K562 (cell line): Measurements from ENCODE around the gene BCL2L12. TPM values are rescaled to one million over a fixed set of nuclear protein-coding genes. Genes with fewer than 3 reads are reported as not detected.
A peak's percentile ranks its signal among the peaks of the same experiment; 100 is the strongest.

Experiments used
- EP400 ChIP-seq: fragments of 450-650 bp; IDR thresholded peaks from 2 replicates; pipeline ENCODE4 v1.6.1; 2017; ENCODE audit warnings: antibody characterized with exemption, mild to moderate bottlenecking, moderate library complexity
- ESRRA ChIP-seq: fragments of 450-650 bp; IDR thresholded peaks from 2 replicates; pipeline ENCODE4 v1.6.1; 2014; ENCODE audit warnings: low read depth, mild to moderate bottlenecking, moderate library complexity, borderline replicate concordance
- JUN ChIP-seq, 2 experiments: sonication (generic) in 1 of 2; formaldehyde crosslinking in 1 of 2; IDR thresholded peaks; 2 replicates each; pipeline versions ENCODE4 v1.6.1 to v1.8.0; 2012 to 2022; ENCODE audit warnings: borderline replicate concordance in 2 of 2, mild to moderate bottlenecking in 2 of 2, improper control_type of control experiment in 1 of 2, low read depth in 1 of 2, low read length in 1 of 2, missing genetic modification reagents in 1 of 2
- KLF16 ChIP-seq: IDR thresholded peaks from 2 replicates; pipeline ENCODE4 v1.6.1; 2016; ENCODE audit warnings: antibody characterized with exemption
- MAX ChIP-seq: sonication (generic); formaldehyde crosslinking; IDR thresholded peaks from 2 replicates; pipeline ENCODE4 v1.9.0; 2022; ENCODE audit warnings: mild to moderate bottlenecking, missing genetic modification reagents
- MLLT1 ChIP-seq, 2 experiments: fragments of 450-650 bp; IDR thresholded peaks; 2 replicates each; pipeline ENCODE4 v1.6.1; 2016
- MLX ChIP-seq, 2 experiments: fragments of 450-650 bp in 1 of 2; sonication (generic) in 1 of 2; formaldehyde crosslinking; conservative IDR thresholded peaks; 2 replicates each; pipeline versions ENCODE4 v1.4.0 to v1.8.1; 2020 to 2022; ENCODE audit warnings: mild to moderate bottlenecking in 1 of 2, missing genetic modification reagents in 1 of 2
- NFE2 ChIP-seq: IDR thresholded peaks from 2 replicates; pipeline ENCODE4 v1.6.1; 2014; ENCODE audit warnings: antibody characterized with exemption, low read depth
- NRF1 ChIP-seq, 2 experiments: fragments of 450-650 bp; IDR thresholded peaks in 1 of 2; conservative IDR thresholded peaks in 1 of 2; 2 replicates each; pipeline ENCODE4 v1.6.1; 2014; ENCODE audit warnings: mild to moderate bottlenecking in 2 of 2
- THRB ChIP-seq: fragments of 450-650 bp; formaldehyde crosslinking; conservative IDR thresholded peaks from 2 replicates; pipeline ENCODE4 v1.4.0; 2022; ENCODE audit warnings: mild to moderate bottlenecking, missing genetic modification characterization
- USF1 ChIP-seq: sonication (generic); formaldehyde crosslinking; IDR thresholded peaks from 2 replicates; pipeline ENCODE4 v1.9.0; 2022; ENCODE audit warnings: mild to moderate bottlenecking, missing genetic modification reagents
- VEZF1 ChIP-seq: fragments of 200-800 bp; sonication (Bioruptor generic); IDR thresholded peaks from 2 replicates; pipeline ENCODE4 v1.6.1; 2017; ENCODE audit warnings: missing genetic modification characterization, missing compliant biosample characterization
- ZBTB26 ChIP-seq: fragments of 450-650 bp; formaldehyde crosslinking; IDR thresholded peaks from 2 replicates; pipeline ENCODE4 v1.4.0; 2022; ENCODE audit warnings: missing genetic modification characterization
- ZNF280A ChIP-seq: fragments of 450-650 bp; IDR thresholded peaks from 2 replicates; pipeline ENCODE4 v1.6.1; 2018; ENCODE audit warnings: mild to moderate bottlenecking, low read depth; ENCODE audit not compliant: partially characterized antibody
- ZNF445 ChIP-seq: fragments of 250-450 bp; sonication (Bioruptor Pico); IDR thresholded peaks from 2 replicates; pipeline ENCODE4 v1.4.0; 2020; ENCODE audit warnings: low read depth, mild to moderate bottlenecking, moderate library complexity
- ZNF77 ChIP-seq: fragments of 250-450 bp; sonication (Bioruptor Pico); IDR thresholded peaks from 2 replicates; pipeline ENCODE4 v1.5.0; 2020
- polyA plus RNA-seq, 8 experiments: library from polyadenylated mRNA; depleted of rRNA in 4 of 8; stranded (reverse) in 5 of 8; unstranded in 3 of 8; fragments of >200 nt; fragmentation: Nextera tagmentation in 2 of 8; fragmentation: Illumina TruSeq in 1 of 8; extraction: Ambion mirVana in 2 of 8; extraction: Trizol in 1 of 8; gene quantifications; 2 replicates each; pipeline versions ENCODE4 v1.2.1 to v1.2.3, GENCODE V29; 2011 to 2014; ENCODE audit warnings: inconsistent platforms in 1 of 8, missing spikeins in 1 of 8
- total RNA-seq, 7 experiments: library from RNA; depleted of rRNA in 6 of 7; stranded (reverse); fragments of >200 nt in 6 of 7; fragmentation: Illumina TruSeq in 2 of 7; extraction: Trizol in 2 of 7; gene quantifications; 2 replicates each; pipeline versions ENCODE4 v1.2.1 to v1.2.3, GENCODE V29; 2011 to 2021; ENCODE audit warnings: low replicate concordance in 1 of 7

BCL2L12 gene
- total and polyA plus RNA-seq, 9 of the 15 experiments (the other 6 are each of a cell fraction or from before 2014, with no cell fraction given) = 7.4 to 263 (median 81.2) TPM

- TF ChIP-seq ZNF280A (peak; percentile 7), USF1 (CRISPR knock-in tag) (peak; percentile 36; the same call in 1 of the 2 replicates), ZNF77 (no peak), KLF16 (no peak), MAX (CRISPR knock-in tag) (peak; percentile 12; the same call in 1 of the 2 replicates), ZBTB26 (CRISPR knock-in tag) (peak; percentile 80; the same call in 1 of the 2 replicates), MLX (CRISPR knock-in tag; conservative IDR thresholded peaks at IDR 0.05) (no peak), ZNF445 (CRISPR knock-in tag) (no peak), JUN (IDR thresholded peaks at IDR 0.05; ENCODE audit: borderline replicate concordance, low read depth, low read length) (0 out of 2 replicates have a peak, but pooled peaks have one; percentile 29), JUN (CRISPR knock-in tag; IDR thresholded peaks at IDR 0.05; ENCODE audit: borderline replicate concordance) (no peak), THRB (0 out of 2 replicates have a peak, but pooled peaks have one; percentile 29), NFE2 (0 out of 2 replicates have a peak, but pooled peaks have one; percentile 42), VEZF1 (CRISPR knock-in tag) (peak; percentile 68), MLLT1 (IDR thresholded peaks at IDR 0.05) (peak in 1 of 2 experiments; percentile 77; a peak in 1 of 4 replicates), ESRRA (peak; percentile 54; the same call in 1 of the 2 replicates), NRF1 (conservative IDR thresholded peaks at IDR 0.05 in 1 of 2, IDR thresholded peaks at IDR 0.05 in 1 of 2) (peak; percentile 56 to 62; a peak in 3 of 4 replicates), EP400 (peak; percentile 14; the same call in 1 of the 2 replicates)
Observed at GRCh38 chr19:49712397-49712859, 46.7 kb downstream of the BCL2L12 start (continued).
